Endothelial cell of umbilical vein (primary cell): Measurements from ENCODE around the gene DAZAP1.

ENCODE experiments used
- CTCF ChIP-seq, 2 donors: IDR thresholded peaks; 1 replicate in 1 of 2; 2 replicates in 1 of 2; pipeline ENCODE4 v1.5.1; 2011; ENCODE audit warnings: low read length in 2 of 2, mild to moderate bottlenecking in 2 of 2, moderate library complexity in 2 of 2, control low read depth in 1 of 2, inconsistent platforms in 1 of 2, low read depth in 1 of 2; ENCODE audit not compliant: insufficient read depth in 1 of 2; ENCODE audit errors: extremely low read depth in 1 of 2
- EZH2 ChIP-seq: IDR thresholded peaks from 2 replicates; pipeline ENCODE4 v1.6.1; 2012; ENCODE audit warnings: borderline replicate concordance, low read depth, mild to moderate bottlenecking, moderate library complexity, low read length, inconsistent platforms; ENCODE audit not compliant: severe bottlenecking
- FOS ChIP-seq: IDR thresholded peaks from 2 replicates; pipeline ENCODE4 v1.6.1; 2011; ENCODE audit warnings: mild to moderate bottlenecking, low read length, moderate library complexity, borderline replicate concordance; ENCODE audit not compliant: insufficient read depth
- GATA2 ChIP-seq: IDR thresholded peaks from 2 replicates; pipeline ENCODE4 v1.7.0; 2011; ENCODE audit warnings: low read depth, mild to moderate bottlenecking, moderate library complexity, mixed read lengths, low read length; ENCODE audit not compliant: insufficient read length, insufficient read depth
- JUN ChIP-seq: IDR thresholded peaks from 2 replicates; pipeline ENCODE4 v1.6.1; 2011; ENCODE audit warnings: borderline replicate concordance, low read depth; ENCODE audit not compliant: insufficient read length, insufficient read depth
- MAX ChIP-seq: IDR thresholded peaks from 2 replicates; pipeline ENCODE4 v1.6.1; 2011; ENCODE audit not compliant: insufficient read depth, insufficient read length
- MYC ChIP-seq: IDR thresholded peaks from one replicate; pipeline ENCODE4 v1.6.1; 2011; ENCODE audit warnings: mild to moderate bottlenecking, low read depth, low read length
- POLR2A ChIP-seq: IDR thresholded peaks from 2 replicates; pipeline ENCODE4 v1.6.1; 2012; ENCODE audit warnings: low read depth, mild to moderate bottlenecking, control low read depth, low read length

- TF ChIP-seq CTCF (IDR thresholded peaks at IDR 0.05; ENCODE audit: extremely low read depth in 1 of 2, insufficient read depth in 1 of 2, low read depth in 1 of 2, low read length in 2 of 2), result no peak
- no peak for TF ChIP-seq EZH2
- no peak for TF ChIP-seq MAX
- TF ChIP-seq JUN, result no peak
- TF ChIP-seq POLR2A, result no peak
- no peak for TF ChIP-seq MYC
- no peak for TF ChIP-seq GATA2
- TF ChIP-seq FOS, result no peak
Measured at GRCh38 chr19:1422360-1422759, 15.0 kb downstream of the DAZAP1 start.
